Heart left ventricle (tissue), 13 donors: Measurements from ENCODE around the gene OR4D2.

Source experiments
- CTCF ChIP-seq, 12 donors: fragments of 200-600 bp; sonication (generic) in 4 of 12; IDR thresholded peaks; one replicate each; pipeline versions ENCODE4 v1.5.0 to v1.8.0; 2018 to 2022; ENCODE audit warnings: antibody characterized with exemption in 12 of 12, mild to moderate bottlenecking in 5 of 12
- POLR2A ChIP-seq, 2 donors: fragments of 450-650 bp; IDR thresholded peaks; one replicate each; pipeline ENCODE4 v1.6.1; 2017; ENCODE audit warnings: antibody characterized with exemption in 2 of 2, mild to moderate bottlenecking in 2 of 2, moderate library complexity in 2 of 2
- donor health status: ischemic (EF 13 %, LVEDD 7.1; RV severe dilation, severe dysfunction).
- donor health status: DM: no; HTN: yes; CAD: no.
- donor health status: DM: no; HTN: no; CAD: no.
- donor health status: ischemic (EF 25% LVEDD 6.9; RV normal size, moderate dysfunction).
- donor health status: ischemic (EF 25% LVEDD 5.7; RV mildly dilated, moderate dysfunction).
- donor health status: ischemic (EF 35%, LVEDD 5.7; RV mildly dilated, moderate dysfunction).
- donor health status: nonischemic (EF 11% LVEDD 7.7; RV severe dilation, severe dysfunction).
- donor health status: DM: yes; HTN: yes; CAD: no.
- donor health status: PGD.
- donor health status: ischemic (EF 29% LVEDD 5.4; RV normal size, mild dysfunction).
- donor health status: nonischemic (EF 23%, LVEDD 6.1; RV moderate dilation, normal function).

GRCh38 chr17:58165981-58166380, 801 bp upstream of the OR4D2 start:
- TF ChIP-seq CTCF (IDR thresholded peaks at IDR 0.05) (no peak), POLR2A (IDR thresholded peaks at IDR 0.05) (no peak)
